Gastrocnemius medialis (tissue), 4 donors: ENCODE results near the gene AXIN1. TPM values are rescaled to one million over a fixed set of nuclear protein-coding genes. Genes with fewer than 3 reads are reported as not detected.
"Not testable (repeated sequence)": the region's sequence is repeated elsewhere in the genome, so short reads cannot be mapped to it uniquely, and the experiment has no call there.

Source experiments
- ATAC-seq, 2 donors: fragments of 150-250 bp; one replicate each; pipeline ENCODE4 v1.9.1; 2016
- DNase-seq, 2 donors: peaks; one replicate each; pipeline ENCODE4 v3.0.0-alpha.2; 2019
- H3K27ac ChIP-seq, 4 donors: fragments of 200-600 bp; sonication (generic); 1 replicate in 1 of 4; 2 replicates in 3 of 4; pipeline ENCODE4 v1.5.1; 2016 to 2018; ENCODE audit warnings: mild to moderate bottlenecking in 2 of 4, moderate library complexity in 1 of 4
- H3K27me3 ChIP-seq, 3 donors: fragments of 200-600 bp; sonication (generic) in 2 of 3; 1 replicate in 1 of 3; 2 replicates in 2 of 3; pipeline versions ENCODE4 v1.5.1 to v1.6.0; 2016 to 2019; ENCODE audit warnings: mild to moderate bottlenecking in 1 of 3, moderate library complexity in 1 of 3
- H3K36me3 ChIP-seq, 2 donors: fragments of 200-600 bp; sonication (generic) in 1 of 2; one replicate each; pipeline ENCODE4 v1.5.1; 2017 to 2018
- H3K4me1 ChIP-seq, 2 donors: fragments of 200-600 bp; sonication (generic) in 1 of 2; one replicate each; pipeline ENCODE4 v1.5.1; 2016 to 2017; ENCODE audit warnings: mild to moderate bottlenecking in 2 of 2
- H3K4me3 ChIP-seq, 4 donors: fragments of 200-600 bp; sonication (generic) in 3 of 4; 1 replicate in 1 of 4; 2 replicates in 3 of 4; pipeline ENCODE4 v1.5.1; 2016 to 2019; ENCODE audit warnings: mild to moderate bottlenecking in 2 of 4
- H3K9me3 ChIP-seq, 3 donors: fragments of 200-600 bp; sonication (generic) in 2 of 3; 1 replicate in 1 of 3; 2 replicates in 2 of 3; pipeline ENCODE4 v1.5.1; 2016 to 2019
- POLR2A ChIP-seq, 2 donors: fragments of 450-650 bp; IDR thresholded peaks; one replicate each; pipeline ENCODE4 v1.6.1; 2017; ENCODE audit warnings: antibody characterized with exemption in 2 of 2, mild to moderate bottlenecking in 2 of 2, moderate library complexity in 2 of 2
- in situ Hi-C, 4 donors: fragments of 200-750 bp; cut with MboI; loops; one replicate each; pipeline versions ENCODE4 v1.15.0 to v1.8.0; 2017; ENCODE audit warnings: low sequenced_read_pairs in 4 of 4
- intact Hi-C: fragments of 100-400 bp; cut with DNase I; formaldehyde crosslinking; loops from one replicate; pipeline ENCODE4 v1.15.1; 2023; ENCODE audit warnings: low total_unique reads
- total RNA-seq, 4 donors: library from RNA; depleted of rRNA; stranded (reverse); fragments of >200 nt; gene quantifications; one replicate each; pipeline versions ENCODE4 v1.1.0 to v1.2.3, GENCODE V29; 2016
- TF ChIP-seq, protein P1 (sequence below), 5 experiments: fragments of 450-650 bp in 3 of 5; fragments of 200-600 bp in 2 of 5; sonication (generic) in 2 of 5; IDR thresholded peaks in 4 of 5; conservative IDR thresholded peaks in 1 of 5; 1 replicate in 4 of 5; 2 replicates in 1 of 5; pipeline ENCODE4 v1.5.1; 2016 to 2019; ENCODE audit warnings: antibody characterized with exemption in 5 of 5, mild to moderate bottlenecking in 3 of 5, moderate library complexity in 3 of 5

The AXIN1 gene
- total RNA-seq, 4 donors from 2014 or later, result 27.1 to 41.9 (median 32.7) TPM

DNA sequence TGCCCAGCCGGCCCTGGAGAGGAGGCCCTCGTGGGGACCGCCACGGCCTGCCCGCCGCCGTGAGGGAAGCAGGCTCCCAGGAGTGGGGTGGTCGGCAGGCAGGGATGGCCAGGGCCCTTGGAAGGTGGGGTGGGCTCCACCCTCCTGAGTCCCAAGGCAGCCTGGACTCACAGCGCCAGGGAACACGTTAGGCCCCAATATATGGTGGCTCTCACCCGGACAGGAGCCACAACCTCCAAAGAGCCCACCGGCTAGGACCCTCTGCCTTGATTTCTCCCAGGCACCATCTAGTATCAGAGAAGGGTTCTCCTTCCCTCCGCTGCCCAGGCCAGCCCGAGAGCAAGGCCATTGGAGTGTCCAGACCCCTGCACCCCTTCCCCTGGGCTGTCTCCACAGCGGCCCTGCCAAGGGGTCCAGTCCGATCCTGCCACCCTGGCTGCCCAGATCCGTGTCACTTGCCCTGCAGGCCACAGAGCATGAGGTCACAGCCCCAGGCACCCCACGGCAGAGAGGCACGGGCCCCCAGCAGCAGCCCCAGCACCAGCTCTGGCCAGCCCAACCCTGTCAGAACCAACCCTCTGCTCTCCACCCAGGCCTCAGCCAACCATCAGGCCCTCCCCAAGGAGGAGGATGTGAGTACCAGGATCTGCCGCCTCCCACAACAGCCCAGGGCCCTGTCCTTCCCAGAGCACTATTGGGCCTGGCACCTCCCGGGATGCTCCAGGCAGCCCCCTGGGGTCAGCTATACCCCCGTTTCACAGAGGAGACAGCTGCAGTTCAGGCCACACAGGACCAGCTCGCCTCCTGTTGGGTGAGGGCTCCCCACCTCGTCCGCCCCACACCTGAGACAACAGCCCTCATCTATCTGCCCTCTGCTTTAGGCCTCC lies 1.1 kb upstream of the AXIN1 start:
- Histone ChIP-seq H3K9me3 (no peaks in the 10 kb centered on the region), H3K36me3 (no peaks in the 10 kb centered on the region), H3K27ac (peak overlapping the region; percentile 58 to 79 (median 74)), H3K4me3 (peak overlapping the region; percentile 47 to 57 (median 52)), H3K27me3 (no peaks in the 10 kb centered on the region), H3K4me1 (peaks cover 7 to 15% of the 10 kb centered on the region in 2 donors)
- in situ Hi-C loops, result no loop called here
- ATAC-seq (peak; percentile 3 to 4), DNase-seq (no peak)
- intact Hi-C loops, result loop anchor here (2.0 to 5.0 kb wide), 2 partner anchors 119 to 246 kb away; partner anchors contain the start of gene FAM234A
- TF ChIP-seq, protein P1, sequence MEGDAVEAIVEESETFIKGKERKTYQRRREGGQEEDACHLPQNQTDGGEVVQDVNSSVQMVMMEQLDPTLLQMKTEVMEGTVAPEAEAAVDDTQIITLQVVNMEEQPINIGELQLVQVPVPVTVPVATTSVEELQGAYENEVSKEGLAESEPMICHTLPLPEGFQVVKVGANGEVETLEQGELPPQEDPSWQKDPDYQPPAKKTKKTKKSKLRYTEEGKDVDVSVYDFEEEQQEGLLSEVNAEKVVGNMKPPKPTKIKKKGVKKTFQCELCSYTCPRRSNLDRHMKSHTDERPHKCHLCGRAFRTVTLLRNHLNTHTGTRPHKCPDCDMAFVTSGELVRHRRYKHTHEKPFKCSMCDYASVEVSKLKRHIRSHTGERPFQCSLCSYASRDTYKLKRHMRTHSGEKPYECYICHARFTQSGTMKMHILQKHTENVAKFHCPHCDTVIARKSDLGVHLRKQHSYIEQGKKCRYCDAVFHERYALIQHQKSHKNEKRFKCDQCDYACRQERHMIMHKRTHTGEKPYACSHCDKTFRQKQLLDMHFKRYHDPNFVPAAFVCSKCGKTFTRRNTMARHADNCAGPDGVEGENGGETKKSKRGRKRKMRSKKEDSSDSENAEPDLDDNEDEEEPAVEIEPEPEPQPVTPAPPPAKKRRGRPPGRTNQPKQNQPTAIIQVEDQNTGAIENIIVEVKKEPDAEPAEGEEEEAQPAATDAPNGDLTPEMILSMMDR (IDR thresholded peaks at IDR 0.05 in 4 of 5, conservative IDR thresholded peaks at IDR 0.05 in 1 of 5), result no peak
- no peak for TF ChIP-seq POLR2A (IDR thresholded peaks at IDR 0.05)

DNA sequence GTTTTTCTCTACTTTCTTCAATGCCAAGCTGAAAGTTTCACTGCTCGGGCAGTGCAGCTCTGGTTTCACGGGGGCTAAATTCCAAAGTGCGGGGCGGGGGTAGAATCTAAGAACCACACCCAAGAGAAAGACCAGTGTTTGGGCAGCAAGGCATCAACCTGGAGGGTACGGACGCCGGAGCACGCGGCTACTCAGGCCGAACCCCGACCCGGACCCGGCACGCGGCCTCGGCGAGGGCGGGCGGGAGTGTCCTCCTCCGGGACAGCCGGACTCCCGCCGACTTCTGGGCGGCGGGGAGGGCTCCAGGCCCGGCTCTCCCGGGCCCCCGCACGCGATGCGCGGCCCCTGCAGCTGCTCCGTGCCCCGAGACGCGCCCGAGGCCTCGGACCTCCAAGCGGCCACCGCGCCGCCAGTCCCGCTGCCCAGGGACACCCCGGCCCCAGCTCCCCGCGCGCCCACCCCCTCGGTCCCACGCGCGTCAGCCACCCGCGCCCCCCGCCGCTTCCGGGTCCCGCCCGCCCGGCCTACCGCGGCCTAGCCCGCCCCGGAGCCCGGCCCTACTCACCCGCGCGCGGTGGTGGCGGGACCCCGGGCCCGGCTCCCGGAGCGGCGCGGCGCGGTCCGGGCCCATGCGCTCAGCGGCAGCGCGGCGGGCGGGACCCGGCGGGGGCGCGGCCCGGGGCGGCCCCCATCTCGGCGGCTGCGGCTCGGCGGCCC lies 561 bp downstream of the AXIN1 start:
- Histone ChIP-seq H3K9me3 (no peaks in the 10 kb centered on the region), H3K4me1 (peaks cover 7 to 15% of the 10 kb centered on the region in 2 donors), H3K27ac (peak overlapping the region; percentile 34 to 68 (median 47)), H3K4me3 (peak overlapping the region; percentile 54 to 75 (median 66)), H3K27me3 (no peaks in the 10 kb centered on the region), H3K36me3 (no peaks in the 10 kb centered on the region)
- DNase-seq, result no peak
- intact Hi-C loops, result loop anchor here (1.0 to 5.0 kb wide), 4 partner anchors 18 to 245 kb away; partner anchors contain the start of genes DECR2, FAM234A and MRPL28
- peak; percentile 35 to 36 for ATAC-seq
- in situ Hi-C loops, result no loop called here
- TF ChIP-seq, protein P1 (IDR thresholded peaks at IDR 0.05 in 4 of 5, conservative IDR thresholded peaks at IDR 0.05 in 1 of 5), result no peak
- TF ChIP-seq POLR2A (IDR thresholded peaks at IDR 0.05), result no peak

DNA sequence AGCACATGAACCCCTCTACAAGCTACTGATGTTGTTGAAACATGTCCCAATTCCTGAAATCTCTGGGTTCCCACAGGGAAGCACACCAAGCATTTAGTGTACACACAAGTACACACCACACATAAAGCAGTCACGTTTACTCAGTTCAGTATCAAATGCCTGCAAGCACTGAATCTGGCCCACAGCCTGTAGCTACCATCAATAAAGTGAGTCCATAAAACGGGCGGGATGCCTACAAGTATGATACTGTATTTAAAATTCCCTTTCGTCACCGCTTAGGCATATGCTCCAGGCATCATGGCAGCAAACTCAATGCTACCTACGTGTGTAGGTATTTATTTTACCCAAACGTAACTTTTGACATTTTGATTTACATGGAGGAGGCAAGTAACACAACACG lies 2.3 kb downstream of the AXIN1 start:
- no peak for DNase-seq
- H3K27ac ChIP-seq, result no peak overlapping the region
- no peak for ATAC-seq
- no peaks in the 10 kb centered on the region for H3K27me3 ChIP-seq
- intact Hi-C loops, result loop anchor here (5.0 kb wide), 1 partner anchor 243 kb away; no protein-coding TSS in a partner anchor
- no peaks in the 10 kb centered on the region for H3K9me3 ChIP-seq
- TF ChIP-seq, protein P1 (IDR thresholded peaks at IDR 0.05 in 4 of 5, conservative IDR thresholded peaks at IDR 0.05 in 1 of 5), result no peak
- no peak for TF ChIP-seq POLR2A (IDR thresholded peaks at IDR 0.05)
- peaks cover 7 to 15% of the 10 kb centered on the region in 2 donors for H3K4me1 ChIP-seq
- no peak overlapping the region for H3K4me3 ChIP-seq
- in situ Hi-C loops, result no loop called here
- H3K36me3 ChIP-seq, result peaks cover 0 to 8% of the 10 kb centered on the region in 2 donors

DNA sequence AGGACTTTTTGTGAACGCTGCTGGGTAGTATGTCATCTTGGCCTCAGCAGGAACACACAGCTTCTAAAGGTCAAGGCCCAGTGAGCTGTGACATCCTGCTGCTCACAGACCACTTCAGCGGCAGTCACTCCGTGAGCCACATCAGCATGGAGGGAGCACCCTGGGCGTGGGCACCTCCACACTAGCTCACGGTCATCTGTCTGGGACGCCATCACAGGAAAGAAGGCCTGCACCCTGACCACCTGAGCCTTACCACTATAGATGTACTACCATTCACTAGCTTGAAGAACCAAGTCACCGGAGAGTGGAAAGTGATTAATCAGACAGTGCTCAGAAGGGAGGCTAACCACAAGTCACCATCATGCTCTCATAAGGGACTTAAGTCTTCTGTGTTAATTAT lies 3.3 kb downstream of the AXIN1 start:
- DNase-seq (no peak), ATAC-seq (no peak)
- intact Hi-C loops, result no loop called here
- peaks cover 0 to 14% of the 10 kb centered on the region in 2 donors for H3K36me3 ChIP-seq
- in situ Hi-C loops, result no loop called here
- H3K4me3 ChIP-seq, result no peak overlapping the region
- no peaks in the 10 kb centered on the region for H3K9me3 ChIP-seq
- no peak for TF ChIP-seq POLR2A (IDR thresholded peaks at IDR 0.05)
- TF ChIP-seq, protein P1 (IDR thresholded peaks at IDR 0.05 in 4 of 5, conservative IDR thresholded peaks at IDR 0.05 in 1 of 5), result no peak
- no peak overlapping the region for H3K27ac ChIP-seq
- no peaks in the 10 kb centered on the region for H3K27me3 ChIP-seq
- H3K4me1 ChIP-seq, result peaks cover 7 to 15% of the 10 kb centered on the region in 2 donors

DNA sequence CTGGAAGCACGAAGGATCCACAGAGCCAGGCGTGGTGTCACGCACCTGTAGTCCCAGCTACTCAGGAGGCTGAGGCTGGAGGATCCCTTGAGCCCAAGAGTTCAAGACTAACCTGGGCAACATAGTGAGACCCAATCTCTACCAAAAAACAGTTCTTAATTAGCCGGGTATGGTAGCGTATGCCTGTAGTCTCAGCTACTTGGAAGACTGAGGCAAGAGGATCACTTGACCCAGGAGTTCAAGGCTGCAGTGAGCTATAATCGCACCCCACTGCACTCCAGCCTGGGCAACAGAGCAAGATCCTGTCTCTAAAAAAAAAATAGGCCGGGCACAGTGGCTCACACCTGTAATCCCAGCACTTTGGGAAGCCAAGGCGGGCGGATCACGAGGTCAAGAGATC lies 4.0 kb downstream of the AXIN1 start:
- in situ Hi-C loops, H3K27me3 ChIP-seq: not testable (repeated sequence)

More for the DNA sequence above, 4.0 kb downstream of the AXIN1 start:
- intact Hi-C loops, H3K27ac ChIP-seq, H3K4me3 ChIP-seq, H3K9me3 ChIP-seq, DNase-seq, ATAC-seq: not testable (repeated sequence)
- Histone ChIP-seq H3K36me3 (peaks cover 0 to 14% of the 10 kb centered on the region in 2 donors), H3K4me1 (peaks cover 7 to 15% of the 10 kb centered on the region in 2 donors)
